Activated B cell treated with CpG ODN at 0.5 μM for 24 hours (primary cell): Measurements from ENCODE around the gene NCOR2. TPM values are rescaled to one million over a fixed set of nuclear protein-coding genes. Genes with fewer than 3 reads are reported as not detected.

Experiments used
- ATAC-seq: fragments of 200-7000 bp; cut with Tn5 transposase; one replicate; pipeline ENCODE4 v1.10.0; 2021; ENCODE audit warnings: low read depth, mild to moderate bottlenecking, moderate library complexity
- CTCF ChIA-PET: fragments of 350-600 bp; sonication (Branson Sonifier 250); formaldehyde crosslinking; loops from one replicate; lab custom pipeline; 2021; ENCODE audit warnings: antibody characterized with exemption; lab: Charles Lee
- POLR2A ChIA-PET: fragments of 350-600 bp; sonication (Branson Sonifier 250); formaldehyde crosslinking; loops from one replicate; lab custom pipeline; 2021; ENCODE audit warnings: antibody characterized with exemption; lab: Charles Lee
- DNase-seq: peaks from one replicate; pipeline ENCODE4 v3.0.0; 2022
- H3K27ac Mint-ChIP-seq: one replicate; pipeline ENCODE4 v1.8.0; 2020; ENCODE audit warnings: mixed read lengths
- H3K27me3 Mint-ChIP-seq: one replicate; pipeline ENCODE4 v1.8.0; 2021; ENCODE audit warnings: mixed read lengths
- H3K36me3 Mint-ChIP-seq: one replicate; pipeline ENCODE4 v1.8.0; 2021; ENCODE audit warnings: low read depth, mixed read lengths
- H3K4me1 Mint-ChIP-seq: one replicate; pipeline ENCODE4 v1.8.0; 2021; ENCODE audit warnings: mixed read lengths
- H3K4me3 Mint-ChIP-seq: one replicate; pipeline ENCODE4 v1.8.0; 2020; ENCODE audit warnings: mild to moderate bottlenecking, mixed read lengths
- H3K9me3 Mint-ChIP-seq: one replicate; pipeline ENCODE4 v1.8.0; 2020; ENCODE audit warnings: mixed read lengths
- CTCF ChIP-seq: fragments of 200-600 bp; IDR thresholded peaks from one replicate; pipeline ENCODE4 v1.8.0; 2022; ENCODE audit warnings: antibody characterized with exemption, mild to moderate bottlenecking
- intact Hi-C: fragments of 100-400 bp; cut with micrococcal nuclease; formaldehyde crosslinking; loops from one replicate; pipeline ENCODE4 v1.15.1; 2024
- total RNA-seq: library from RNA; stranded (reverse); gene quantifications from 2 replicates; pipeline ENCODE4 v1.2.3, GENCODE V29; 2022

NCOR2 gene
- total RNA-seq, 1 donor from 2014 or later = 154 TPM

GRCh38 chr12:124581307-124582107 lies 14.1 kb upstream of the NCOR2 start:
- H3K27ac Mint-ChIP-seq = no peak overlapping the region
- intact Hi-C loops = no loop called here
- no peaks in the 10 kb centered on the region for H3K36me3 Mint-ChIP-seq
- H3K27me3 Mint-ChIP-seq = peaks cover 3% of the 10 kb centered on the region
- ChIA-PET POLR2A (no interaction called here), CTCF (no interaction called here)
- ATAC-seq = no peak
- peaks cover 4% of the 10 kb centered on the region for H3K9me3 Mint-ChIP-seq
- DNase-seq = no peak
- TF ChIP-seq CTCF = no peak
- no peaks in the 10 kb centered on the region for H3K4me1 Mint-ChIP-seq
- H3K4me3 Mint-ChIP-seq = no peak overlapping the region

GRCh38 chr12:124579921-124580517 lies 12.6 kb upstream of the NCOR2 start:
- intact Hi-C loops = no loop called here
- DNase-seq (no peak), ATAC-seq (no peak)
- Mint-ChIP-seq H3K4me3 (no peak overlapping the region), H3K36me3 (no peaks in the 10 kb centered on the region), H3K27ac (no peak overlapping the region), H3K9me3 (peaks cover 4% of the 10 kb centered on the region), H3K4me1 (no peaks in the 10 kb centered on the region), H3K27me3 (peaks cover 3% of the 10 kb centered on the region)
- TF ChIP-seq CTCF = no peak
- CTCF ChIA-PET = interaction anchor here (1.6 kb wide), 1 partner anchor 12 kb away, joined by 3 read pairs; no protein-coding TSS in a partner anchor
- POLR2A ChIA-PET = interaction anchor here (1.2 kb wide), 1 partner anchor 11 kb away, joined by 3 read pairs; no protein-coding TSS in a partner anchor

- DNase-seq (no peak), ATAC-seq (no peak)
- intact Hi-C loops = no loop called here
- H3K36me3 Mint-ChIP-seq = no peaks in the 10 kb centered on the region
- ChIA-PET POLR2A (interaction anchor here (1.2 kb wide), 1 partner anchor 10 kb away, joined by 3 read pairs; no protein-coding TSS in a partner anchor), CTCF (interaction anchor here (1.6 kb wide), 1 partner anchor 13 kb away, joined by 3 read pairs; no protein-coding TSS in a partner anchor)
- no peak overlapping the region for H3K27ac Mint-ChIP-seq
- peaks cover 3% of the 10 kb centered on the region for H3K27me3 Mint-ChIP-seq
- no peak overlapping the region for H3K4me3 Mint-ChIP-seq
- no peak for TF ChIP-seq CTCF
- H3K4me1 Mint-ChIP-seq = no peaks in the 10 kb centered on the region
- peaks cover 4% of the 10 kb centered on the region for H3K9me3 Mint-ChIP-seq
These were observed 11.4 kb upstream of the NCOR2 start for GRCh38 chr12:124578854-124579253.

GRCh38 chr12:124578445-124578844 lies 11.0 kb upstream of the NCOR2 start:
- intact Hi-C loops = no loop called here
- Mint-ChIP-seq H3K36me3 (no peaks in the 10 kb centered on the region), H3K27ac (no peak overlapping the region), H3K4me1 (no peaks in the 10 kb centered on the region), H3K27me3 (peaks cover 3% of the 10 kb centered on the region), H3K4me3 (no peak overlapping the region), H3K9me3 (peaks cover 4% of the 10 kb centered on the region)
- POLR2A ChIA-PET = no interaction called here
- ATAC-seq (no peak), DNase-seq (no peak)
- TF ChIP-seq CTCF = no peak
- CTCF ChIA-PET = no interaction called here

- peak overlapping the region; percentile 4 for H3K27ac Mint-ChIP-seq
- ATAC-seq (no peak), DNase-seq (no peak)
- H3K36me3 Mint-ChIP-seq = no peaks in the 10 kb centered on the region
- POLR2A ChIA-PET = no interaction called here
- no peak overlapping the region for H3K4me3 Mint-ChIP-seq
- H3K27me3 Mint-ChIP-seq = peaks cover 3% of the 10 kb centered on the region
- no peak for TF ChIP-seq CTCF
- H3K9me3 Mint-ChIP-seq = peaks cover 4% of the 10 kb centered on the region
- intact Hi-C loops = no loop called here
- CTCF ChIA-PET = no interaction called here
- H3K4me1 Mint-ChIP-seq = no peaks in the 10 kb centered on the region
These were observed 10.6 kb upstream of the NCOR2 start for GRCh38 chr12:124577986-124578385.
